ENCODE results near the gene NR2C2.

NR2C2 gene

DNA sequence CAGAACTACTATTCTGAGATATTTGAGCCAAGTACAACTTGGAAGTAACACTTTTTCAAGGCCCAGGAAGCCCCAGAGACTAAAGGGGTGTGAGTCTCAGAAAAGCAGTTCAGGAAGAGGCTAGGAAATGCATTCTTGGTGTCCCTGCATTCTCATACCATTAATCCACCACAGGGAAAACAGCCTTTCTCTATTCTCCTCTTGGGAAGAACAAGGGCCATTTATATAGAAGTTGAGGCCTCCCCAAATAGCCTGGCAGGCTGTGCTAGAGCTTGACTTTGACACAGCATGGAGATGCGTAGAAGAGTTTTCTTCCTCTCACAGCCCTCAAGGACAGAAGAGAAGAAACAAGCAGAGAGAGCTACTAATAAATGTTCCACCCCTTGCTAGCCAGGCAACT is 5.5 kb upstream of the NR2C2 start:
- Histone ChIP-seq H3K4me3 (replicated peaks; ENCODE audit: insufficient read depth, low read length) (no peak overlapping the region), H3K27me3 (ENCODE audit: insufficient read depth, poor library complexity, severe bottlenecking) (no peaks in the 10 kb centered on the region), H3K27ac (replicated peaks) (no peak overlapping the region)
- TF ChIP-seq GABPA (IDR thresholded peaks at IDR 0.05; ENCODE audit: low read depth) (no peak), POLR2AphosphoS5 (IDR thresholded peaks at IDR 0.05; ENCODE audit: low read depth) (no peak), SPI1 (IDR thresholded peaks at IDR 0.05; ENCODE audit: borderline replicate concordance, low read depth) (no peak)
- TF ChIP-seq, protein P1, sequence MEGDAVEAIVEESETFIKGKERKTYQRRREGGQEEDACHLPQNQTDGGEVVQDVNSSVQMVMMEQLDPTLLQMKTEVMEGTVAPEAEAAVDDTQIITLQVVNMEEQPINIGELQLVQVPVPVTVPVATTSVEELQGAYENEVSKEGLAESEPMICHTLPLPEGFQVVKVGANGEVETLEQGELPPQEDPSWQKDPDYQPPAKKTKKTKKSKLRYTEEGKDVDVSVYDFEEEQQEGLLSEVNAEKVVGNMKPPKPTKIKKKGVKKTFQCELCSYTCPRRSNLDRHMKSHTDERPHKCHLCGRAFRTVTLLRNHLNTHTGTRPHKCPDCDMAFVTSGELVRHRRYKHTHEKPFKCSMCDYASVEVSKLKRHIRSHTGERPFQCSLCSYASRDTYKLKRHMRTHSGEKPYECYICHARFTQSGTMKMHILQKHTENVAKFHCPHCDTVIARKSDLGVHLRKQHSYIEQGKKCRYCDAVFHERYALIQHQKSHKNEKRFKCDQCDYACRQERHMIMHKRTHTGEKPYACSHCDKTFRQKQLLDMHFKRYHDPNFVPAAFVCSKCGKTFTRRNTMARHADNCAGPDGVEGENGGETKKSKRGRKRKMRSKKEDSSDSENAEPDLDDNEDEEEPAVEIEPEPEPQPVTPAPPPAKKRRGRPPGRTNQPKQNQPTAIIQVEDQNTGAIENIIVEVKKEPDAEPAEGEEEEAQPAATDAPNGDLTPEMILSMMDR (IDR thresholded peaks at IDR 0.05; ENCODE audit: insufficient read depth, low read length): no peak
- TF ChIP-seq, protein P2, sequence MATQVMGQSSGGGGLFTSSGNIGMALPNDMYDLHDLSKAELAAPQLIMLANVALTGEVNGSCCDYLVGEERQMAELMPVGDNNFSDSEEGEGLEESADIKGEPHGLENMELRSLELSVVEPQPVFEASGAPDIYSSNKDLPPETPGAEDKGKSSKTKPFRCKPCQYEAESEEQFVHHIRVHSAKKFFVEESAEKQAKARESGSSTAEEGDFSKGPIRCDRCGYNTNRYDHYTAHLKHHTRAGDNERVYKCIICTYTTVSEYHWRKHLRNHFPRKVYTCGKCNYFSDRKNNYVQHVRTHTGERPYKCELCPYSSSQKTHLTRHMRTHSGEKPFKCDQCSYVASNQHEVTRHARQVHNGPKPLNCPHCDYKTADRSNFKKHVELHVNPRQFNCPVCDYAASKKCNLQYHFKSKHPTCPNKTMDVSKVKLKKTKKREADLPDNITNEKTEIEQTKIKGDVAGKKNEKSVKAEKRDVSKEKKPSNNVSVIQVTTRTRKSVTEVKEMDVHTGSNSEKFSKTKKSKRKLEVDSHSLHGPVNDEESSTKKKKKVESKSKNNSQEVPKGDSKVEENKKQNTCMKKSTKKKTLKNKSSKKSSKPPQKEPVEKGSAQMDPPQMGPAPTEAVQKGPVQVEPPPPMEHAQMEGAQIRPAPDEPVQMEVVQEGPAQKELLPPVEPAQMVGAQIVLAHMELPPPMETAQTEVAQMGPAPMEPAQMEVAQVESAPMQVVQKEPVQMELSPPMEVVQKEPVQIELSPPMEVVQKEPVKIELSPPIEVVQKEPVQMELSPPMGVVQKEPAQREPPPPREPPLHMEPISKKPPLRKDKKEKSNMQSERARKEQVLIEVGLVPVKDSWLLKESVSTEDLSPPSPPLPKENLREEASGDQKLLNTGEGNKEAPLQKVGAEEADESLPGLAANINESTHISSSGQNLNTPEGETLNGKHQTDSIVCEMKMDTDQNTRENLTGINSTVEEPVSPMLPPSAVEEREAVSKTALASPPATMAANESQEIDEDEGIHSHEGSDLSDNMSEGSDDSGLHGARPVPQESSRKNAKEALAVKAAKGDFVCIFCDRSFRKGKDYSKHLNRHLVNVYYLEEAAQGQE (IDR thresholded peaks at IDR 0.05; ENCODE audit: insufficient replicate concordance, low read depth): no peak
- DNase-seq (ENCODE audit: low read depth in 1 of 2, low spot score in 1 of 2): no peak

DNA sequence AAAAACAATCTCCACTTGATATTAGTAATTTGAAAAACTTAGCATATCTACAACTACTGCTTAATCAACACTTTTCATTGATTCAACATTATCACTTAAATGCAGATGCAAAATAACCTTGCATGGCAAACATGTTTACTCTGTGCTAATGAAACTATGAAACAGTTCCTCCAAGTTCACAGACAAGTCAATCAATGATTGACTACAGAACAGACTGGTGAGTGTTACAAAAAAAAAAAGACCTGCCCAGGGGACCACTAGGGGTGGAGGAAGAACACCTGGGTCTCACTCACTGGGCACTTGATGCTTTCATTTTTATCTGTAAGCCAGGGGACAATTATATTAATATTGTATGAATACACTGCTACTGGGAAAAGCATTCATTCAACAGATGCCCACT is 4.3 kb upstream of the NR2C2 start:
- Histone ChIP-seq H3K27ac (replicated peaks) (no peak overlapping the region), H3K27me3 (ENCODE audit: insufficient read depth, poor library complexity, severe bottlenecking) (no peaks in the 10 kb centered on the region), H3K4me3 (replicated peaks; ENCODE audit: insufficient read depth, low read length) (no peak overlapping the region)
- TF ChIP-seq POLR2AphosphoS5 (IDR thresholded peaks at IDR 0.05; ENCODE audit: low read depth) (no peak), GABPA (IDR thresholded peaks at IDR 0.05; ENCODE audit: low read depth) (no peak), SPI1 (IDR thresholded peaks at IDR 0.05; ENCODE audit: borderline replicate concordance, low read depth) (no peak)
- TF ChIP-seq, protein P1 (IDR thresholded peaks at IDR 0.05; ENCODE audit: insufficient read depth, low read length): no peak
- TF ChIP-seq, protein P2 (IDR thresholded peaks at IDR 0.05; ENCODE audit: insufficient replicate concordance, low read depth): no peak
- no peak for DNase-seq (ENCODE audit: low read depth in 1 of 2, low spot score in 1 of 2)

DNA sequence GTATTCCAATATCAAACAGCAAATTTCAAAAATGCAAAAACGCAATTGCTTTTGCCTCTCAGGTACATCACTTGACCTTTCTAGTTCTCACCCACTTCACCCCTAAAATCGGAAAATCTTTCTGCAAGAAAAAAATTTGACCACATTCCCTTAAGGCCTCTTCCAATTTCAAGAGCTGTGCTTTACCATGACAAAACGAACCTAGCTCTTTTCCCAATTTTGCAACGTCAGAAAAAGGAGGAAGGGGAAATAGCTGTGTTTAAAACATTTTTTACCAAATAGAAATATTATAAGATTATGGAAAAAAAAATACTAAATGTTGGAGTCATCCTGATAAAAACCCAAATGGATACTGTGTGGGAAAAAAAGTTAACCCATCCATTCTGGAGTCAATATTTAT is 1.1 kb upstream of the NR2C2 start:
- TF ChIP-seq, protein P2 (IDR thresholded peaks at IDR 0.05; ENCODE audit: insufficient replicate concordance, low read depth): no peak
- TF ChIP-seq POLR2AphosphoS5 (IDR thresholded peaks at IDR 0.05; ENCODE audit: low read depth) (no peak), SPI1 (IDR thresholded peaks at IDR 0.05; ENCODE audit: borderline replicate concordance, low read depth) (no peak), GABPA (IDR thresholded peaks at IDR 0.05; ENCODE audit: low read depth) (no peak)
- TF ChIP-seq, protein P1 (IDR thresholded peaks at IDR 0.05; ENCODE audit: insufficient read depth, low read length): no peak
- DNase-seq (ENCODE audit: low read depth in 1 of 2, low spot score in 1 of 2): no peak
- Histone ChIP-seq H3K27ac (replicated peaks) (peak overlapping the region; percentile 95), H3K4me3 (replicated peaks; ENCODE audit: insufficient read depth, low read length) (peak overlapping the region; percentile 84), H3K27me3 (ENCODE audit: insufficient read depth, poor library complexity, severe bottlenecking) (no peaks in the 10 kb centered on the region)
